HG02970 (cell line): ENCODE data around the gene FLAD1.

Experiments used
- ATAC-seq: cut with Tn5 transposase; IDR thresholded peaks from one replicate; pipeline ENCODE4 v1.9.1; 2021; ENCODE audit warnings: mild to moderate bottlenecking, moderate library complexity, moderate number of reproducible peaks; ENCODE audit not compliant: unreplicated experiment, low FRiP score

Gene FLAD1

DNA sequence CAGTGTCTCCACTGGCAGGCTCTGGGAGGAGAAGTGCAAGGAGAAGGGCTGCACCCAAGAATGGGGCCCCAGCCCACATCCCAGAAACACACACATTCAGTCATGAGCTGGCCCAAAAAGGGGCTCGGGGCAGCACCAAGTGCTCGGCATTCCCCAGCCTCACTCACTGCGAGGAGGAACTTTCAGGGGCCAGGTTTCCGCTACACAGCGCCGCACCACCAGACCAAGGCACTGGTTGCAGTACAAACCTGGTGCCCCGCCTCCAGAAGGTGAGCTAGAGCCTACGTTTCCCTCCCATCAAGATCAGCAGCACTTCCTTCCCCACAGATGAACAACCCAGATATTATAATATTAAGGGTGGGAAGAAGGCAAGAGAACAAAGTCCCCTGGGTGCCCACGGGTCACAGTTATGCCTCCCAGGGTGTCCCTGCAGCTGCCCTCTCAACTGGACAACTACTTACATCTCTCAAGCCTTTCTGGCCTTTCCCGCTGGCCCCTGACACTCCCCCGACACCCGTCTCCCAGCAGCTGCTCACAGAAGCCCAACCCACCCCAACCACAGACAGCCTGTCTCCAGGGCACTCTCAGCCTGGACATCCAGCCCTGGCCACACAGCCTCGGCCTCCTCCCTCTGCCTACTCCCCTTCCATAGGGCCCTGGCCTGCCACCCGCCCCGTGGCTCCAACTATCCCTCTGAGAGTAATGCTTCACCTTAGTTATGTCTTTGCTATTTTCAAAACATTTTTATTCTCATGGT lies 31.1 kb upstream of the FLAD1 start:
- ATAC-seq: no peak

DNA sequence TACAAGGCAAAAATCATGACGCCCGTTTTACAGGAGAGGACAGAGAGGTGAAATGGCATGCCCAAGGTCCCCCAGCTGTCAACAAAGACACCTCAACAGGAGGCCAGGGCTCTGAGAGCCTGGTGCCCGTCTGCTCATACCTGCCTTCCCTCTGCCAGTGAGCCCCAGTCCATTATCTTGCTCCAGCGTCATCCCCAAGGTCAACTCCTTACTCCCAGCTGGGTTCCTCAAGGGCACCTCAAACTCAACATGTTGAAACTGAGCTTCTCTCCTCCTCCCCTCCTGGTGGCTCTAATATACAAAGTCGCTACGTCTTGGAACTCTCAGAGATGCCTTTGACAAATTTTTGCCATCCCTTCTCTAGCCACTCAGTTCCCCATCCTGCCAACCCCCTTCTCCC lies 30.5 kb upstream of the FLAD1 start:
- no peak for ATAC-seq

DNA sequence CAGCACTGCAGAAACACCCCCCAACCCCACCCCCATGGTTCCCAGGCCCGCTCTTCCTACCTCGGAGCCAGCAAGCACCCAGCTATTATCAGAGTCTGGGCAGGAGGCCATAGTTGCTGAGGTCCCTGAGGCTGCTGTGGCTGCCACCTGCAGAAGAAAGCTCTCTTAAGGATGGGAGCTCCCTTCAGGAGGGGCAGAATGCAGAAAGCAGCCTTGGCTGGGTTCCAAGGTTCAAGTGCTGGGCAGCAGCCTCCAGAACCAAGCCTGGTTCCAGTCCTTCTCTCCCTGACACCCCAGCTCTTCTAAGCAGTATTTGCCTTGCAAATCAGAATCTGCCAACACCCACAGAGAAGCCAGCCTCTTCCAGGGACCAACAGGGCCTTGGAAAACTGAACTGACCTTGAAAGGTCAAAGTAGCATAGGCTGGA lies 29.5 kb upstream of the FLAD1 start:
- no peak for ATAC-seq

DNA sequence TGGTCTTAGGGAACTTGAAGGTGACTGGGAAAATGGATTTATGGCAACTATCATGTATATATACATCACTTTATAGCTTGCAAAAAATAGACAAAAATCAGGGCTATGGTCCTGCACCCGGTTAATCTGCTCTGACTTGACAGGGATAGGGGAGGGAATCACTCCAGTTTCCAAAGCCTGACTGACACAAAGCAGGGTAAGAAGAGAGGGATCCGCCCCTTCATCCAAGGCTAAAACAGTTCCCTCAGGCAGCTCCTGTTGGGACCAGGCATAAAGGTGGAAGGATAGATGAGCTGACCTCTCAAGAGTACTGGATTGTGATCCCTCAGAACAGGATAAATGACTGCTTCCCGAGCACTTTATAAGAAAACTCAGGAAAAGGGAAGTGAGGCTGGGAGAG lies 28.6 kb upstream of the FLAD1 start:
- no peak for ATAC-seq

DNA sequence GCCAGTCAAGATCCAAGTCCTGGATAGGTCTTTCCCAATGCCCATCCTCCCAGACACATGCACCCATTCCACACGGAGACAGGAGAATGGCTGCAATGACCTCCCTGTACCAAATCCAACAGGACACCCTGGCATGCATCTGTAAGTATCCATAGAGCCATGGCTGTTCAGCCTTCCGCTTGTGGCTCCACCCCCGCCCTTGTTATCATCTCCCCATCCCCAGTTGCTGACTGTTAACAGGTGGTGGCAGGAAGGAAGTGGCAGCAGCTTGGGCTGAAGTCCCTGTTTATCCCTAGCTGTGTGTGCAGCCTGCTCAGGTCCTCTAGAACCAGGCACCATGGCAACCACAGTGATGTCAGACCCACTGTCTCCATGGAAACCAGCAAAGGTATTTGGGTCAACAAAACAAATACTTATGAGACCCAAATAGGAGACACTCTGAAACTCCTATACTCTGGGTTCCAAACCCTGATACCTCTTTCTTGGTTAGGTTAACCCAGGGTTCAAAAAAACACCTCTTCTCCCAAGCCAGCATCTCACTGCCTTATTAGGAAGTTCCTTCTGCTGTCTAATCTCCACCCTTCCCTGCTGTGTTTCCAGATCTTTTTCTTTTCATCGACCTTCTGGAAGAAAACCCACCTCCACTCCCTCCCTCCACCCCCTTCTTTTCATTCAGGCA lies 28.0 kb upstream of the FLAD1 start:
- ATAC-seq: peak; percentile 46

DNA sequence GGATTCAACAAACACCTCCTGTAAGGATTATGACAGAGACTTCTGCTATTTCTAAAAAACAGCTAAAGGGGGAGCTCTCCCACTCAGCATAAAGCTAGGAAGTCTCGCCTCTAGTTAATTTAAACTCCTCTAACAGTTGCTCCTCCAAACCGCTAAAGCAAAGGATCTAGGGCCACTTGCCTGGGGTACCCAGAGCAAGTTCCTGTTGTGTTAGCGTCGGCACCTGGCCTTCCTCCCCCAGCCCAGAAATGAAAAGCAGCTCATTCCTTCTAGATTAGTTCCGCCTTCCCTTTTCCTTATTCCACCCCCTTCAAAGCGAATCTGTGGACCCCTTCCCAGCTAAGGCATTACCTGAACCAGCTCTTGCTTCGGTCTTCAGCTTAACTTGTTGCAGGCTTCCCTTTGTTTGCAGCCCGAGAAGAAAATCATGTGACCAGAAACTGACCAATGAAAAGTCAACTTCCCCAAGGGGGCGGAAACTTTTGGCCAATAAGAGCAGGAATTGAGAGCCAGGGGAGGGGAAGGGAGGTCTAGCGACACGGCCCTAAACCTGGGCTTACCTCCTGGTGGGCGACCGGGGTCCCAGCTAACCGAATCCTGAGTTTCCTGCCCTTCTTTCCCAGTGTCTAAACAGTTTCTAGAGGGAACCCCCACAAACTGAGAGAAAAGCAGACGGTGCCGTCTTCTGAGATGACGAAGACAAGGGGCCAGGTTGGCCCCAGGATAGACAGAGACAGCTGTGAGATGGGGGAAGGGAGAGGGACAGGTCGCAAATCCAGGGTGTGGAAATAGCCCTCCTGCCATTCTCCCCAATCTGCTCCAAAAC lies 27.2 kb upstream of the FLAD1 start, which contains the start of gene PBXIP1:
Gene PBXIP1, minus strand, starts transcription at position 382 of the 826 bp plus-strand sequence. CDS start 2,378 bp downstream, outside the sequence.
- ATAC-seq: peak; percentile 65

DNA sequence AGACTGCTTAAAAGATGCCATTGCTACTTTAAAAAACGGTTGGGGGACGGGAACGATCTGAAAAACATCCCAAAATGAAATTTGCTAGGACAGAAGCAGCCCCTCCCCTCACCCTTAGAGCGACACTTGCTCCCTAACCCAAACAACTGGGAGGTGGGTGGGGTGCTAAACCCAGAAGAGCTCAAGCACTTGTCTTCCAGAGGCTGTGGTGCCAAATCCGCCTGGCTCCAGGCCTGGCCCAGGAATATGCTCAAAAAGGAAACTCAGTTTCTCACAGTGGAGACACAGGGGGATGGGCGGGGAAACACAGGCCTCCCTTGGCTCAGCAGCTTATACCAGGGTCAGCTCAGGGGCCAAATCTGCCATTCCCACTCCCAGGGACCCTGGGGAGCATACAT lies 26.6 kb upstream of the FLAD1 start:
- ATAC-seq: no peak

DNA sequence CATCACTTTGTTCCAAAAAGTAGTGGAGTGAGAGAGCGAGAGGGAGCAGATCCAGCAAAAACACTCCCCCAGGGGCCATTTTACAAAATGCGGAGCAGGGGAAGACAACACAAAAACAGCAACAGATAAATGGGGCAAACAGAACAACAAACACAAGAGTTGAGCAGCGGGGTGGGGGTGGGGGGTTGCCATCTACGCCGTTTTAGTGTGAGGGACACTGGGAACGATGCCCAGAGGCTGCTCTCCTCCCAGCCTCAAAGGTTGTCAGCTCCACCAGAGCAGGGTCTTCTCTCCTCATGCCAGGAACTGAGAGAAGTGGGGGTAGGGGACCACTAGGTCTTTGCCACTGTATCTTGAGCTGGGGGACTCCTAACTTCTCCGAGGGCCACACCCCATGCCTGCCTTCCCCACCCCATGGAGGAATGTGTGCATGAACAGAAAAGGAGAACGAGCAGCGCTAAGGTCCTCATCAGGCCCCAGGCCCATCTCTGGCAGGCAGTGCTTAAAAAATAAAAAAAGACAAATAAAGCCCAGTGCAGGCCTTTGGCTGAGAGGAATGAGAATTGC lies 26.0 kb upstream of the FLAD1 start:
- no peak for ATAC-seq

DNA sequence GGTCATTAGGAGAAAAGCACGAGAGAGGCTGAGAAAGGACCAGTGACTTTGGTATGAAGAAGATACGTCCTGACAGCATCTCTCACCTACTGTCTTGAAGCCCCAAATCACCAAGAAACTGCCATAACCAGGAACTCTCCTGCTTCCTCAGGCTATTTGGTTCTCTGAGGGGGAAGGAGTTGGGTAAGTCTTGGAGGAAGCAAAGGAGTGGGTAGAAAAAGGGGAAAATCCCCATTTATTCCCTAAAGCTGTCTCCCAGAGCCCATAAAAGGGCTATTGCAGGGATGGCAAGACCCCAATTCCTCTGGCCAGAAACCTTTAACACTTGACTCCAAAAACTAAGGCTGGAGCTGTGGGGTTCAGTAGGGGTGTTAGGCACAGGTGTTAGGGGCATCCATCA lies 25.1 kb upstream of the FLAD1 start:
- ATAC-seq: no peak

DNA sequence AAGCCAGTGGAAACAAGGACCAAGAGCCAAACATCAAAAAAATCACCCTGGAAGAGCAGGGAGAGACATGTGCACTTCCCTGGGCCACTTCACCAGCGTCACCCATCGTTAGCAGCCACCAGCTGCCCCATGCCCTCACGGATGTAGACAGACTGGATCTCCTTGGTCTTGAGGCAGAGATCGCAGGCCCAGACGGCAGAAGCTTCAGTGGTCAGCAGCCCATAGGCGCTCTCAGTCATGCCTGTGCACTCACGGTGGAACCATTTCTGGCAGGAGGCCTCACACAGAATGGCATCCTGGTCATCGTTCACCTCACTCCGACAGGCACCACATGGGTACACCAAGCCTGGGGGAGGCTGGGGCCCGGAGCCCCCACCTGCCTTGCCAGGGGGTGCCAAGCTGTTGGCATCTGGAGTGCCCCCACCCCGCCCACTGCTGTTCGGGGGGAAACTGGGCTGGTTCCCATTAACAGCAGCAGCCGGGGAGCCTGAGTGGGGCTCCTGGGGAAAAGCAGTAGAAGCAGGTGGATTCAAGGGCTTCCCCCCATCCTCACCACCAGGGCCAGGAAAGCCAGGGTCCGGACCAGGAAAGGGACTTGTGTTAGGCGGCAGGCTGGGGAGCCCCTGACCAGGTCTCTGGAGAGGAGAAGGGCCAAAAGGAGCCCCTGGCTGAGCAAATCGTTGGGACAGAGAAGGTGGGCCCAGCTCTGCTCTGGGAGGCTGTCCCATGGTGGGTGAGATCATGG lies 24.3 kb upstream of the FLAD1 start:
- ATAC-seq: no peak

DNA sequence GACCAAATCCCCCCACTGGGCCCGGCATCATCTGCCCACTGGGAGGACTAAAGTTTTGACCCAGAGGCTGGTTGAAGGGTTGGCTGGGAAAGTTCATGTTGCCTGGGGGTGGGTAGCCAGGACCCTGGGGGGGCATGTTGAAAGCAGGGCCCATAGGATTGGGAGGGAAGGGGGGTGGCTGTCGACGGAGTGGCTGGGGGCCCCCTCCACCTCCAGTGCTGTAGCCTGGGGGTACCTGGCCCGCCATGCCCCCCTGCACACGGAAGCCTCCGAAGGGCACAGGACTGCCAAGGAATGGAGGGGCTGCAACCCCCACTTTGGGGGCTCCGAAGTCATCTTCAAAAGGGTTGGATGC lies 23.7 kb upstream of the FLAD1 start:
- ATAC-seq: no peak

DNA sequence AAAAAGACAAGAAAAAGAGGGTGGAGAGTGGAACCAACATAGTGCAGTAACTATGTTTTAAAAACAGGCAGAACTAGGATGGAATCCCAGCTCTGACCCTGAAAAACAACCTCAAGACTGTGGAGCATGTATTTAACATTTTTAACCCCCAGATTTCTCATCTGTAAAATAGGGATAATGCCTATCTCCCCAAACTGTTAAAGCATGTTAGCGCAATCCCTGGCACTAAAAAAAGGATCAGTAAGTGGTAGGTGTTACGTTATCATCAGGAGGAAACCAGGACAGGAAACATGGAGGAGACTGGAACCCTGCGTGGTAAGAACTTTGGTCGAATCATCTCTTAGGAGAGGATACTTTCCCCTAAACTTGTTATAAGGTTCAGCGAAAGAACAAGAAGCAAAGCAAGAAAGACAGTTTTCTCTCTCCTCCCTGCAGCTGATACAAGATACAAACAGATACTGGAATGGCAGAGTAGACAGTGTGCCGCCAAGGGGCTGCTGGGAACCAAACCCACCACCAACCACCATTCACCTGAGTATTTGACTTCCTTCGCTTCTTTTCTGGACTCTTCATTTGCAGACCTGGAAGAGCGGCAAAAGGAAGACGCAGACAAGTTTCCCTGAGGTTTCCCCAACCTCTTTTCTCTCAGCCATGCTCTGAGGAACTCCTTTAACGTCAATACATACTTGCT lies 22.6 kb upstream of the FLAD1 start:
- no peak for ATAC-seq

DNA sequence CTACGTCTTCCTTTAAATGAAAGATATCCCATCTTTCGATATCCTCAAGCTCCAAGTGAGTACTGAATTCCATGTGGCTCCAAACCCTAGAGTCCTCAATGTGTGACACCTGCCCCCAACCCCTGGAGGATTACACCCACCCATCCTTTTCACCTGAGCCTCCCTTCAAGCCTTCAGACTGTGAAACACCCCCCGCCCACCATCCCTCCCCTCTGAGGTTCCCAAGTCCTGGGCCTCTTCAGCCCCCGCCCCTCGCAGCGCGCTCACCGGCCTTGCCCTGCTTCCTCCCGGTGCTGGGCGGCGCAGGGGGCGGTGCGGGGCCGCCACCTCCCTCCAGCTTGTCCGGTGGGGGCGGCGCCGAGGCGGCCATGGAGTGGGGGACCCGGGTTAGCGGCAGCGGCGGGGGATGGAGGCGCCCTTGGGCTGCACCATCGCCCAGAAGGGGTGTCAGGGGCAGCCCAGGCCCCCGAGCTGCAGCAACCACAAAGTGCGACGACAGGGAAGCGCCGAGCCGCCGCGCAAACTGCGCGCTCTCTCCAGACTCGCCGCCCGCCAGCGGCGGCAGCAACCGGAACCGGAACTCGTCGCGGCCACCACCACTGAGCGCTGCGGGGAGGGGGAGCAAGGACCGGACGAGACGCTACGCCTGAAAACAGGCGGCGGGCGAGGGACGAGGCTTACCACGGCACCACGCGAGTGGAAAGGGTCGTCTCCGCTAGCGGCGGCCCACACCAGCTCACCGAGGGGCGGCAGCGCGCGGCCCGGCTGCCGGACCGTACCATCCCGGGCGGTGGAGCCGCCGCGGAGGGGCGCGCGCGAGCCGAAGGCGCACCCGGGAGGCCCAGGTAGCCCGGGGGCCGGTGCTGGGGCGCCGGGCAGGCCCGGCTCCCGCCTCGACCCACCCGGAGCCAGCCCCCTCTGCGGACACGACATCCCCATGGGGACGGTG lies 21.7 kb upstream of the FLAD1 start, which contains the start of gene PYGO2:
Gene PYGO2, minus strand, starts transcription at position 576 of the 949 bp plus-strand sequence. Its CDS starts 206 bp downstream, at position 370.
- ATAC-seq: peak; percentile 74

DNA sequence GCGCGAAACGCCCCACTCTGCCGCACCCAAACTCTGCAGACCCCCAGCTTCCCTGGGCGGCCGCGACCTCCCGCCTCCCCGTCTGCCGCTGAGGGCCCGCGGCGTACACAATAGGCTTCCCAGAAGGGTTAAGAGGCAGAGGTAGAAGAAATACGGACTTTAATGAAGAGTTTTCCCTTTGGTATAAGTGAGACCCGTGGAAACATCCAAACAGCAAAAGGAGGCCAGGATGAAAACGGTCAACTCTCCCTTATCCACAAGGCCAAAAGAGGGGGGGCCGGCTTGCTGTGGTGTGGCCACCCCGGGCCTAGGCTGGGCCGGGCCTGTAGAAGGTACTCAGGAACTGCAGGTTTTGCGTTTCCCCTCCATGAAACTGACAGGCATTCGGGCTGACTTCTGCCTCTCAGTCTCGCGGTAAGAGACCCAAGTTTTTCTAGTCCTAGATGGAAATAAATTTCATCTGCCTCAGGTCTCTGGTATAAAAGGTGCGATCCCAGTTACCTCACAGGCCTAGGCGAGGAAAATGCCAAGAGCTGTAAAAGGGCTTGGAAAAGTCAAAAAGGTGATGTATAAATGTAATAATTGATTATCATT lies 20.9 kb upstream of the FLAD1 start:
- peak; percentile 14 for ATAC-seq

DNA sequence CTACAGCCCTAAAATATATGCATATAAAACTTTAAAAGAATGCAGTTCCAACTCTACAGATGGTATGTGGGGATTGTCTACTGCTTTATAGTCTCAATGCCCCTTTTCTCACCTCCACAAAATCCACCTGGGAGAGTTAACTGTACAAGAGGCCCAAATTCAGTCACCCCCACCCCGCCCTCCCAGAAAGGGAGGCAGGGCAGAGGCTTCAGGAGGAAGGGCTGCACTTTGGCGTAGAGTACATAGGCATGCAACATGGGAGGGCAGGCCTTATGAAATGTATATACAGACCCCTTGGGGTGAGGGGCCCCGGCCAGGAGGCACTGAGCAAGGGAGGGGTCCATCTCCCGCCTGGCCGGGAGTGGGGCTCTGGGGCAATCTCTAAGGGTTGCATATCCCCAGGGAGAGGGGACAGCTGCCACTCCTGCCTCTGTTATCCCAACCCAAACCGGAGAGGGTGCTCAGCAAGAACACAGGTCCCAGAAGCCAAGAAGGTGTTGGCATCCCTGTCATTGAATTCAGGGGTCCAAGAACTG lies 20.3 kb upstream of the FLAD1 start:
- ATAC-seq: no peak

DNA sequence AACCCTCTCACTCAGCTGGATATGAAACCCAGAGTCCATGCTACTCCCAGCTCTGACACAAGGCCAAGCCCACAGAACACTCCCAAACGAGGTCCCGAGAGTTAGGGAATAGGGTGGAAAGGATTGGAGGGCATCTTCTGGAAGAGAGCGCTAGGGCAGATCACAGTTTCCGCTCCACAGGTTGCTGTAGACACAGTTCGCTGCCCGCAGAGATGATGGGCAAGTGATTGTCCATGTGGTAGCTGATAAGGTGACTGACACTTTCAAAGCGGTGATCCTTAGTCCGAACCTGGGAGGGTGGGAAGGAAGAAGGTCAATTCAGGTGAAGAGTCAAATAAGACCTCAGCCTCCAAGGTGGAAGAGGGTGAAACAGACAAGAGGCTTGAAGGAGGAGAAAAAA lies 19.5 kb upstream of the FLAD1 start:
- no peak for ATAC-seq

DNA sequence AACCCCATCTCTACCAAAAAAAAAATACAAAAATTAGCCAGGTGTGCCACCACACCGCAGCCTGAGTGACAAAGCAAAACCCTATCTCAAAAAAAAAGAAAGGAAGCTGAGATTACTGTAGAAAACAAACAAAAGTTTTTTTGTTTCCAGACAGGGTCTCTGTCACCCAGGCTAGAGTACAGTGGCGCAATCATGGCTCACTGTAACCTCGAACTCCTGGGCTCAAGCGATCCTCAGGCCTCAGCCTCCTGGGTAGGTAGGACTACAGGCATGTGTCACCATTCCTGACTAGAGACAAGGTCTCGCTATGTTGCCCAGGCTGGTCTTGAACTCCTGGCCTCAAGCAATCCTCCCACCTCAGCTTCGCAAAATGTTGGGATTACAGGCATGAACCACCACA lies 18.8 kb upstream of the FLAD1 start:
- ATAC-seq: no peak

DNA sequence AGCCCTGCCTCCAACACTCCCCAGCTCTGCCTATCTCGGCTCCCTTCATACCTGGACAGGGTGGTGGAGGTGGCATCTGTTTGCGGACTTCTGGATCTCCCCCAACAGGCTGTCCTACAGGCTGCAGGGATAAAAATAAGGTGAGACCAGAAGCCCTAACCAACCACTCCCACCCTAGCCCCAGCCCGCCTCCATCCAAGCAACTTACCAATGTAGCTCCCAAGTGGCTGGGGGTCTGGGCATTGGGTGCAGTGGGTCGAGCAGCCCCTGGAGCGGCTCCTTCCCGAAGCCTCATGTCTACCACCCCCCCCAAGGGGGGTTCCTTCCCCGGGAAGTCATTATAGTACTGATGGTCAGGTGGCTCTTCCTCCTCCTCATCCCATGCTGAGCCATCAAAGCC lies 17.0 kb upstream of the FLAD1 start:
- no peak for ATAC-seq
